HG02798 (cell line): ENCODE results near the gene USP19.

Experiments used
- ATAC-seq: cut with Tn5 transposase; IDR thresholded peaks from one replicate; pipeline ENCODE4 v1.9.1; 2021; ENCODE audit warnings: mild to moderate bottlenecking; ENCODE audit not compliant: unreplicated experiment, poor library complexity

USP19 gene

DNA sequence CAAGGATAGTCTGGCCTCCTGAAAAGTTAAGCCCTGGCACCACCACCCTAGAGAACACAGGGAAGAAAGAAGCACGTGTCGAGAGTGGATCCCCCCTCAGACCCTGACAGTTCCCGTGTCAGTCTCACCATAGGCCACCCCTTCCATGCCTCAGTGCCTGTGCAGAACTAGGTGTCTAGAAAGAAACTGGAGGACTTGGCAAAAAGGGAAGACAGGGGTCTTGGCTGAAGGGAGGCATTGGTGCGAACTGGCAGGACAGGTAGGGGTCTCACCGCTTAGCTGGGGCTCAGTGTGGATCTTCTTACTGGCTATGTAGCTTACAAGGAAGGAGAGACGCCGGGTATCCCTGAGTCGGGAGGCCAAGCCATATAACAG, 16.6 kb downstream of the USP19 start:
- no peak for ATAC-seq

DNA sequence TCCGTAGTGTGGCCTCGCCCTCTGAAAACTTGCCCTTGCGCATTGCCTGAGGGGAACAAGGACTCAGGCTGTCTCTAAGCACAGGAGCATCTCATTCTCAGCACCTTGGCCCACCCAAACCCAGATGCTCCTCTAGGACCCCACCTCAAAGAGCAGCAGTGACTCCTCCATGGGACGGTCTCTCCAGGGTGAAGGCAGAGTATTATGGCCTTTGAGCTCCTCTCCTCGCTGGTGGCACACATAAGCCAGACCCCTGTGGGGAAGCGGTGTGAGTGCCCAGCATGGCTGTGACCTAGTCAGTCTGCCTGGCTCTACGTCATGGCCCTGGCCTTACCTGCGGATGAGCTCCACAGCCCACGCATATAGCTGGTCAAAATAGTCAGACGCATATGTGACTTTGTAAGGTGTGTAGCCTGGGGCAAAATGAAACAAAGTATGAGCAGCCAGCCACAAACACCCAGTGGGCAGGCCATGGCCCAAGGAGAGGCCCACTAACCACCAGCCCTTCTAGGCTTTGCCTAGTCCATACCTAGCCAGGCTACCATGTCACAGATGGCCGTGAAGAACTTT, 20.5 kb downstream of the USP19 start:
- no peak for ATAC-seq

DNA sequence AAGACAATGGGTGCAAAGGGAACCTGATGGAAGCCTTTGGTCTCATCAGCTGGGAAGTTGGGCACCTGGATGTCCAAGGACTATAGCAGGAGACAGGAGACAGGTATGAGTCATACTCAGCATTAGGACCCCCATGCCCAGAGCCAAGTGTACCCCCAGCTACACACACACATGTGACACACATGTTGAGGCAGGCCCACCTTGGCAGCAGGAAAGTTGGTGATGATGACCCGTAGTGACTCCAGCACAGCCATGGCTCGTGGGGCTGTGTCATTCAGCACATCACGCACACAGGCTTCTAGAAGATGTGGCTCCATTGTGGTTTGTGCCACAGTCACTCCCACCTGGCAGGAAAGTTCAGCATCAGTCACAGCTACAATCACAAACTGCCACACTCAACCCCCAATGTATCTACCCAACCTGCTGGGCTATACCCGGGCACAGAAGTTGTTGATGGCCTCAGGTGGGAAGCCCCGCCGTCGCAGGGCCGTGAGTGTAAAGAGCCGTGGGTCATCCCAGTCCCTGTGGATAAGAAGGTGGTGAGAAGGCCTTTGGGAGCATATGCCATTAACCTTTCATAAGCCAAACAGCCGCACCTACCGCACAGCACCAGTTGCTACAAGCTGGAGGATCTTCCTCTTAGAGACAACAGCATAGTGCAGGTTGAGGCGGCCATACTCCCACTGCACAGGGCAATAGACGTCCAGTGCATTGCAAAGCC, 21.6 kb downstream of the USP19 start:
- ATAC-seq: no peak

DNA sequence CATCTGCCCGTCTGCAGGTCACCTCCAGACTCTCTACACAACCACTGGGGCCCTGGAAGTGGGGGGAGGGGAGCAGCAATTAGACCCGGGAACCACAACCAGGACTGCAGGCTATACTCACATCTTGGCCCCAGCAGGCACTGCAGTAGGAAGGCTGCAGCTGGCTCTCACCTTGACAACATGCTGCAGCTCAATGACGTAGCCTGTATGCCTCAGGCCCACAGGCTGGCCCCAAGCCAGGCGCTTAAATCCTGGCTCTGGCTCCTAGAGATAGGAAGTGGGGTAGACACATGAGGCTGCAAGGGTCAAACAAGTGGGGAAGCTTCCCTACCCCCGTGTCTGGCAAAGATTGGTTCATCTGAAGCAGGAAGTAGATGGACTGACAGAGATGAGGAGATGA, 22.2 kb downstream of the USP19 start:
- no peak for ATAC-seq

DNA sequence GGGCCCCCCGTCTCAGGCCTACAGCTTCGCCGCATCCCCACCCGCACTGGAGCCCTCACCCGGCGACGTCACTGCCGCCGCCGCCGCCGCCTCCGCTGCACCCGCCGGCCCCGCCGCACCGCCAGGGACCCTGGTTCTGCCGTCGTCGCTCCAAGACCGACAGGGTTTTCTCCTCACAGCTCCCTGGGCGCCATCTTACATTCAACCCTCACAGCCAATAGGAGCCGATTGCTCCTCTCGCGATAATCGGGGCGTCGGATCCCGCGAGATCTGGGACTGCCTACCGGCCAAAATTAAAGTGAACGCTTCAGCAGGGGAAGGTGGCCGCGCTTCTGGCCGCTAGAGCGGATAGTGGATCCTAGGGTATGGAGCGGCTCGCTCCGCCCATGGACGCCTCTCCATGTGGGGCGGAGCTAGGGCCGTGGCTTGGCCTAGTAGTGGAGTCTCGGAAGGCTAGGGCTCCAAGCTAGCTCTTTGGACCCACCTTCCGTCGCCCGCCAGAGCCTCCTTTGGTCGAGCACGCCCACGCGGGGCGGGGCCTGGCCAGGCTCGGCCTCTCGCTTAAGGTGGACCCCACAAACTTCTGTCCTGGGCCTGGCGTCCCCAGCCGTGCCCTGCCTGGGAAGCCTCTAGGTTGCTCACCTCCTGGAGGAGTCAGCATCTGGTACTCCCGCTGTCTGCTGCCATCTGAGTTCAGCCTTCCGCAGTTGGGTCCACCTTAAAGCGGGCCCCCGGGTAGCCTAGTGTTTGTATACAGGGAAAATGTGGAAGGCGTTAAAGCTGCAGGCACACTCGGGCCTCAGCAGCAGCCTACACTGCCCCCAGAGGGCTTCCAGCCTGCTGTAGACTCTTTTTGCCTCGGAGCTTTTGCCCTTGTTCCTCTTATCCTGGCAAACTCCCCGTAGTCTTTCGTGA, 26.5 kb downstream of the USP19 start, which contains the start of gene QRICH1:
Gene QRICH1 (minus strand): TSS at position 219 of the 915 bp plus-strand sequence. CDS start 17,054 bp downstream, outside the sequence.
- peak; percentile 78 for ATAC-seq

DNA sequence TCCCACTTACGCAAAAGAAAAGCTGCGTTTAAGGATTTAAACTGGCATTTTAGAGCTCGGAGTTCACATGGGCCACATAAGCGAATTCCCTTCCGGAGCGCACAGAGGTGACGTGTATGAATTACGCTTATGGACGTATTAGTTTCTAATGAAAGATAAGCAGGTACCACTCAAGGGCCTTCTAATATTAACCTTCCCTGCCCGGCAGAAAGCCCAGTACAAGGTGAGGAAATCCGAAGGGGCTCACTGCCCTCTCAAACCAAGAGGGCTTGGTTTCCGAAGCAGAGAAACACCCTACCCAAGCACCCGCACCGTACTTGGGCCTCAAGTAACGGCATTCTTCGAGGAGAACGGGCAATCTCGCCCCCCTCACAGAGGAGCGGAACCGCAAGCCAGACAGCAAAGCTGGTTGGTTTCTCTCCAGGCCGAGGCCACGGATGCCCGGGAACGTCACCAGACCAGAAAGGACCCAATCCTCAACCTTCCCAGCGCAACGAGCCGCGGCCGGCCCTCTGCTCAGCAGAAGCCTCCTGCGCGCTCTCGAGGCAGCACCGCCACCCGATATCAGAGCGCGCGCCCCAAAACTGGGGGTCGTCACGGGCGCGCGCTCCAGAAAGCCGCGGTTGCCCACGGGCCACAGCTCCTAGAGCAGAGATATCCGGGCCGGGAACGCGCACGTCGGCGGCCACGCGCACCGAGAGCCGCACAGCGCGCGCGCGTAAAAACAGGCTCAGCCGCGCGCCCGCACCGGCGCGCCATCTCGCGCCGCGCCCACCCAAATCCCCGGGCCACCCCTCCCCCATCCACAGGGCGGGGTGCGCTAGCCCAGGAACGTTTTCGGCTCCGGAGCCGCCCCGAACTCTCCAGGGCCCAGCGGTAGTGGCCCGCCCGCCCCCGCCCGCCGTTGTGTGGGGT, 27.4 kb downstream of the USP19 start:
- peak; percentile 52 for ATAC-seq

DNA sequence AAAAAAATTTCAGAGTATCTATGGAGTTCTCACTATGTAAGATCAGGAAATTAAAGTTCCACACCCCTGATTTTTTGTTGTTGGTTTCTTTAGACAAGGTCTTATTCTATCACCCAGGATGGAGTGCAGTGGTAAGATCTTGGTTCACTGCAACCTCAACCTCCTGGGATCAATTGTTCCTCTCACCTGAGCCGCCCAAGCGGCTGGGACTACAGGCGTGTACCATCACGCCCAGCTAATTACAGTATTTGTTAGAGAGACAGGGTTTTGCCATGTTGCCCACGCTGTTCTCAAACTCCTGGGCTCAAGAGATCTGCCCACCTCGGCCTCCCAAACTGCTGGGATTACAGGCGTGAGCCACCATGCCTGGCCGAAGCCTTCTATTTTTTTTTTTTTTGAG, 39.2 kb downstream of the USP19 start:
- ATAC-seq: no peak

DNA sequence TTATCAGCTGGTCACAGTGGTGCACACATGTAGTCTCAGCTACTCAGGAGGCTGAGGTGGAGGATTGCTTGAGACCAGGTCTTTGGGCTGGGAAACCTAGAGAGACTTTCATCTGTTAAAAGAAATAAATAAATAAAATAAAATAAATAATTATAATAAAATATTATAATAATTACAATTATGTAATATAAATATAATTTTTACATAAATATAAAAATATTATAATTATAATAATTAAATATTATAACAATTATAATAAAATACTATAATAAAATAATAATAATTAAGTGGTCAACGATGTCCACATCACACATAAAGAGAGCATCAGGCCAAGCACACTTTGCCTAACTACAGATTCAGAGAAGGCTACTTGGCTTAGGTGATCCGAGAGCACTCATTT, 41.4 kb downstream of the USP19 start:
- no peak for ATAC-seq

DNA sequence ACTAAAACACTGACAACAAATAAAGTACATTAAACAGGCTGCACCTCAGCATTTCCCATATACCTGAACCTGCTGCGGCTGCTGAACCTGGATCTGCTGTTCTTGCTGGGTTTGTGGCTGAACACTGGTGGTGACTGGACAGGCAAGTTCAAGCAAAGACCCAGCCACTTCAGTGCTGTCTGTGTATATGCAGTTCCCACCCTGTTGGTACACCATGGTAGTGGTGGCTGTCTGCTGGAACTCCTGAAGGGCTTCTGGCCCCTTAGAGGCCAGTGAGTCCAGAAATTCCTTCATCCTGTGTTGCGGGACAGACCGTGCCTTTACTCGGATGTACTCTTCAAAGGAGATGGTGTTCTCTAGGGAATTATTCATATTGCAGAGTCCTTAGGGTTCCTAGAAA, 44.0 kb downstream of the USP19 start:
- no peak for ATAC-seq

DNA sequence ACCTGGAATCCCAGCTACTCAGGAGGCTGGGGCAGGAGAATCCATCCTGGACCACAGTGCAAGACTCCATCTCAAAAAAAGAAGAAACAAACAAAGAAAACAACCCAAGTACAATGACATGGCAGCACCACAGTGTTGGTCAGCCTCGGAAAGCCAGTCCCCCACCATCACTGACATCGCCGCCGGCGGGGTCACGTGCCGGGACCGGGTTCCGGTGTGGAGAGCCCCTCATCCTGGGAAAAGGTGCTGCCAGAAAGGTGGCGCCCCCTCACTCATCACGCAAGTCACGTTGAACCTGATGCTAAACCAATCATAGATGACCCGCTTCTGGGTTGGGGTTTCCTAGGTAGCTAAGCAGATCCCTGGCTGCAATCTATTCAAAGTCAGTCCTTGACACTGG, 44.5 kb downstream of the USP19 start:
- ATAC-seq: no peak
